ENCODE measurements around the gene CLIC6.

The CLIC6 gene

DNA sequence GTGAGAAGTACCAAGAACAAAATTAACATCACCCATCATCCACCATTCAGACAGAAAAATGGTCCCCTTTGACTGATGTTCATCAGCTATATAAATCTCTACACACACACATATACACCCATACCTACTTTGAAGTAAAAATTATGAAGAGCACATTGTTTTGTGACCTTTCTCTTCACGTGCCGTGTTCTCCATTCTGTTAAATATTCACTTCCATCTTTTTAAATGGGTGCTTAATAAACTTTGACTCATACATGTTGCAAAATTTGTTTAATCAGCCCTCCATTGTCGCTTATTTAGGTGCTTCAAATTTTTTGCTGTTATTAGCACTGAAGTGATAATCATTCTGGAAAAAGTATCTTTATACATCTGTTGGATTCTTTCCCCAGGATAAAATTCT is 80.1 kb downstream of the CLIC6 start:
- no peak for DNase-seq (ENCODE audit: extremely low spot score, insufficient read length, low read depth)
- FAIRE-seq: no peak

DNA sequence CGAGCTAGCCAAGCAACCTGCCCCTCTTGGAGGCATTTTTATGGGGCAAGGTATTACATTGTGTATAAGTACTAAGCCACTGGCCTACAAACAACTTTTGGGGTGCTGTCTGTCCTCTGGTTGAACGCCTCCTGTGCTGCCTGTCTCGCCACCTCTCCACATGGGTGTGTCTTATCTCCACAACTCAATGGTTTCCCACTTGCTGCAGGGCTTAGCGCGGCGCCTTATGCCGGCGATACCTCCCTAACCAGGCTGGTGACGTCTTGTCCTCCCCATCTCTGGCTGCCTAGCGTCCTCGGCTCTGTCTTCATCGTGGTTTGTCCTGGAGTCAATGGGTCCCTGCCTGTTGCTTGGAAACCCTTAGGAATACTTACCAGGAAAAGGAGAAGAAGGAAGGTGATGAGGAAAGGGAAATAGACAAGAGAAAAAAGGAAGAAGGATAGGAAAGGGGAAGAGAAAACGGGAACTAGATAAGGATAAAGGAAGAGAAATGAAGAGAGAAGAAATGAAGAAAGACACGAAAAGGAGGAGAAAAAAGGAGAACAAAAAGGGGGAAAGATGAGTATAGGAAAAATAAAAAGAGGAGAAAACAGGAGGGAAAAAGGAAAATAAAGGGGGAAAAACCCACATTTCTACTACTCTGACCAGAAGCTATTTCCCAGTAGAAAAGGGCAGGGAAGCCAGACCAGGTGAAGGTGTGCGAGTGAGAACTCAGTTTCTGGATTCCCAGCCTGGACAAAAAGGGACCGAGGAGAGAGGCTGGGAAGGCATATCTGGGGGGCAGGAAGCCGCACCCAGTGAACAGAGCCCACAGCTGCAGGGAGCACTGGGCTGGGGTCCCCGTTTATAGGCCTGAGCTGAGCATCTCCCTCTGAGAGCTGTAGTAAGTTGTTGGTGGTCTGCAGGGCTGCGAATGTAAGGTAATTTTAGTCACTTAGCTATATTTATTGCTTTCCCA is 86.2 kb downstream of the CLIC6 start:
- DNase-seq (ENCODE audit: extremely low spot score, insufficient read length, low read depth): no peak
- FAIRE-seq: no peak

- no peak for DNase-seq (ENCODE audit: extremely low spot score, insufficient read length, low read depth)
- no peak for FAIRE-seq
Measured at GRCh38 chr21:34761758-34762330, 93.0 kb downstream of the CLIC6 start.

- no peak for FAIRE-seq
- no peak for DNase-seq (ENCODE audit: extremely low spot score, insufficient read length, low read depth)
Measured at GRCh38 chr21:34762786-34763185, 94.0 kb downstream of the CLIC6 start.

- no peak for FAIRE-seq
- DNase-seq (ENCODE audit: extremely low spot score, insufficient read length, low read depth): no peak
Measured at GRCh38 chr21:34764715-34765284, 96.0 kb downstream of the CLIC6 start.

GRCh38 chr21:34765619-34766018 is 96.8 kb downstream of the CLIC6 start:
- no peak for DNase-seq (ENCODE audit: extremely low spot score, insufficient read length, low read depth)
- no peak for FAIRE-seq

DNA sequence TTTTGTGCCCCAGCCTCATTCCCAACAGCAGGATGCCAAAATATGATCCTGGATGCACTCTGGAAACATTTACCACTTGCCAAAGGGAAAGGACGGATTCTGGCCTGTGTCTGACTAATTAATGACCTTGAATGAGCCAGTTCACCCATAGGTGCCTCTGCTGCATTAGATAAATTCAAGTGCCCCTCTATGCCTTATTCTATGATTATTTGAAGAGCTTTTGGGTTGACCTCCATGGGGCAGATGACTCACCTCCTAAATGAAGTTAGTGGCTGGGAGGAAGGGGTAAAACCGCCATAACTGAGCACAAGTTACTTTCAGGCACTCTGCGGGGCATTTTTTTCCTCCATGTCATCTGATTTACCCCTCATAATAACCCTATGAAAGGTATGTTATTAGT is 98.1 kb downstream of the CLIC6 start:
- no peak for FAIRE-seq
- no peak for DNase-seq (ENCODE audit: extremely low spot score, insufficient read length, low read depth)

Data from GM18507 (cell line).